Fibroblast of peridontal ligament (primary cell): ENCODE measurements around the gene BIN2.
"Not testable (repeated sequence)": the region's sequence is repeated elsewhere in the genome, so short reads cannot be mapped to it uniquely, and the experiment has no call there.

Source experiments
- DNase-seq: peaks from one replicate; pipeline ENCODE4 v3.0.0-alpha.2; 2010; ENCODE audit errors: extremely low read depth

Gene BIN2

GRCh38 chr12:51345681-51346080 is 21.7 kb upstream of the BIN2 start:
- DNase-seq, result no peak

GRCh38 chr12:51343201-51343600 is 19.2 kb upstream of the BIN2 start:
- DNase-seq, result no peak

- no peak for DNase-seq
Observed at GRCh38 chr12:51342416-51342815, 18.4 kb upstream of the BIN2 start.

- peak; percentile 86 for DNase-seq
Observed at GRCh38 chr12:51341251-51342007, 17.5 kb upstream of the BIN2 start.

GRCh38 chr12:51339750-51340149 is 15.8 kb upstream of the BIN2 start:
- no peak for DNase-seq

- not testable (repeated sequence) for DNase-seq
Observed at GRCh38 chr12:51337336-51337735, 13.4 kb upstream of the BIN2 start.

- DNase-seq, result no peak
Observed at GRCh38 chr12:51335931-51336330, 12.0 kb upstream of the BIN2 start.

GRCh38 chr12:51334764-51335163 is 10.8 kb upstream of the BIN2 start:
- DNase-seq, result peak; percentile 48

GRCh38 chr12:51333536-51333935 is 9.6 kb upstream of the BIN2 start:
- DNase-seq, result no peak

- peak; percentile 71 for DNase-seq
Observed at GRCh38 chr12:51330186-51330585, 6.2 kb upstream of the BIN2 start.

- no peak for DNase-seq
Observed at GRCh38 chr12:51329742-51330141, 5.8 kb upstream of the BIN2 start.

GRCh38 chr12:51328587-51328986 is 4.6 kb upstream of the BIN2 start:
- no peak for DNase-seq

GRCh38 chr12:51326698-51327439 is 2.9 kb upstream of the BIN2 start:
- peak; percentile 82 for DNase-seq

GRCh38 chr12:51324953-51325352 is 979 bp upstream of the BIN2 start:
- DNase-seq, result no peak

- DNase-seq, result no peak
Observed at GRCh38 chr12:51323317-51323960, 535 bp downstream of the BIN2 start.

- no peak for DNase-seq
Observed at GRCh38 chr12:51322452-51322851, 1.5 kb downstream of the BIN2 start.

- DNase-seq, result no peak
Observed at GRCh38 chr12:51321882-51322281, 2.1 kb downstream of the BIN2 start.

- DNase-seq, result peak; percentile 76
Observed at GRCh38 chr12:51320695-51321320, 3.2 kb downstream of the BIN2 start.

GRCh38 chr12:51320311-51320694 is 3.7 kb downstream of the BIN2 start:
- peak; percentile 34 for DNase-seq

GRCh38 chr12:51318846-51319599 is 5.0 kb downstream of the BIN2 start:
- no peak for DNase-seq

GRCh38 chr12:51318057-51318806 is 5.7 kb downstream of the BIN2 start:
- not testable (repeated sequence) for DNase-seq
